Activated naive CD8-positive, alpha-beta T cell treated with anti-CD3 and anti-CD28 coated beads for 36 hours (primary cell): ENCODE results near the gene LRP3. TPM values are rescaled to one million over a fixed set of nuclear protein-coding genes. Genes with fewer than 3 reads are reported as not detected.
"Not testable (repeated sequence)": the region's sequence is repeated elsewhere in the genome, so short reads cannot be mapped to it uniquely, and the experiment has no call there.

Experiments
- DNase-seq: peaks from one replicate; pipeline ENCODE4 v3.0.0; 2021
- H3K27ac Mint-ChIP-seq: one replicate; pipeline ENCODE4 v1.8.0; 2022; ENCODE audit warnings: mild to moderate bottlenecking, moderate library complexity, mixed read lengths
- H3K27me3 Mint-ChIP-seq: one replicate; pipeline ENCODE4 v1.8.0; 2022; ENCODE audit warnings: mild to moderate bottlenecking, mixed read lengths
- H3K36me3 Mint-ChIP-seq: one replicate; pipeline ENCODE4 v1.8.0; 2021; ENCODE audit warnings: mild to moderate bottlenecking, mixed read lengths
- H3K4me1 Mint-ChIP-seq: one replicate; pipeline ENCODE4 v1.8.0; 2021; ENCODE audit warnings: mixed read lengths
- H3K4me3 Mint-ChIP-seq: one replicate; pipeline ENCODE4 v1.8.0; 2022; ENCODE audit warnings: mild to moderate bottlenecking, moderate library complexity, mixed read lengths
- H3K9me3 Mint-ChIP-seq: one replicate; pipeline ENCODE4 v1.8.0; 2022; ENCODE audit warnings: mixed read lengths
- total RNA-seq, 2 experiments: library from RNA; stranded (reverse); gene quantifications; one replicate each; pipeline ENCODE4 v1.2.3, GENCODE V29; 2021

Gene LRP3, protein sequence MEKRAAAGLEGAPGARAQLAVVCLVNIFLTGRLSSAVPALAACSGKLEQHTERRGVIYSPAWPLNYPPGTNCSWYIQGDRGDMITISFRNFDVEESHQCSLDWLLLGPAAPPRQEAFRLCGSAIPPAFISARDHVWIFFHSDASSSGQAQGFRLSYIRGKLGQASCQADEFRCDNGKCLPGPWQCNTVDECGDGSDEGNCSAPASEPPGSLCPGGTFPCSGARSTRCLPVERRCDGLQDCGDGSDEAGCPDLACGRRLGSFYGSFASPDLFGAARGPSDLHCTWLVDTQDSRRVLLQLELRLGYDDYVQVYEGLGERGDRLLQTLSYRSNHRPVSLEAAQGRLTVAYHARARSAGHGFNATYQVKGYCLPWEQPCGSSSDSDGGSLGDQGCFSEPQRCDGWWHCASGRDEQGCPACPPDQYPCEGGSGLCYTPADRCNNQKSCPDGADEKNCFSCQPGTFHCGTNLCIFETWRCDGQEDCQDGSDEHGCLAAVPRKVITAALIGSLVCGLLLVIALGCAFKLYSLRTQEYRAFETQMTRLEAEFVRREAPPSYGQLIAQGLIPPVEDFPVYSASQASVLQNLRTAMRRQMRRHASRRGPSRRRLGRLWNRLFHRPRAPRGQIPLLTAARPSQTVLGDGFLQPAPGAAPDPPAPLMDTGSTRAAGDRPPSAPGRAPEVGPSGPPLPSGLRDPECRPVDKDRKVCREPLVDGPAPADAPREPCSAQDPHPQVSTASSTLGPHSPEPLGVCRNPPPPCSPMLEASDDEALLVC
- under 1 TPM; 0.44 to 0.91 TPM for total RNA-seq

DNA sequence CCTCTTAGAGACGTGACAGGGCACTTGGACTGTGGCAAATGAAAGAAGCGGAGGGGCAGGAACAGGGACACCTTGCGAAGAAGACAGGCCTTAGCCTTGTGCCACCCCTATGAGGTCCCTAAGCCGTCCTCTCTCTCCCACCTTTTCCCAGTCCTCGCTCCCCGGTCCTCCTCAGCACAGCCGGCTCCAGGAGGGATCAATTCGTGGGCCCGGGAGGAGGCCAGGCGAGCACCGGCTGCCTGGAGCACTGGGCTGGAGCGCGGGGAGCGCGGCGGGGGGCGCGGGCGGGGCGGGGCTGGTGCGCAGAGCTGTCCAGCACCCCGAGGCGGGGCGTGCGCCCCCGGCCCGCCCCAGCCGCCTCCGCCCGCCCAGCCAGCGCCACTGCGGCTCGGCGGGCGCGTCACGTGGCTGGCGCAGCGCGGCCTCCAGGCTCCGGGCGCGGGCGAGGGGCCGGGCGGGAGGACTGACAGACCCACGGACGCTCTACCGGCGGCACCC, at the start of gene LRP3:
Gene LRP3 (plus strand): TSS at position 466 of the 498 bp plus-strand sequence. CDS start 456 bp downstream, outside the sequence.
- Mint-ChIP-seq H3K36me3 (no peaks in the 10 kb centered on the region), H3K4me3 (peak within 1 kb of the TSS; percentile 40)

DNA sequence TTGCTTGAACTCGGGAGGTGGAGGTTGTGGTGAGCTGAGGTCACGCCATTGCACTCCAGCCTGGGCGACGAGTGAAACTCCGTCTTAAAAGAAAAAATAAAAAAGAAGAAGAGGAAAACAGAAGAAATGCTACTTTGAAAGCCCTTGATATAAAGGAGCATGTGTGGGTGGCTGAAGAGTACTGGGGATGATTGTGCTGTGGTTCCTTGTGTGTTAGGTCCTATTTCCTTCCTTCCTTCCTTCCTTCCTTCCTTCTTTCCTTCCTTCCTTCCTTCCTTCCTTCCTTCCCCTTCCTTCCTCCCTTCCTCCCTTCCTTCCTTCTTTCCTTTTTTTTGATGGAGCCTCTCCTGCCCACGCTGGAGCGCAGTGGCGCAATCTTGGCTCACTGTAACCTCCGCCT, 47.9 kb upstream of the LRP3 start:
- Mint-ChIP-seq H3K4me1 (peaks cover 5% of the 10 kb centered on the region), H3K27me3 (peaks cover 4% of the 10 kb centered on the region), H3K27ac (no peak overlapping the region), H3K9me3 (no peaks in the 10 kb centered on the region), H3K4me3 (no peak overlapping the region), H3K36me3 (no peaks in the 10 kb centered on the region)
- no peak for DNase-seq

More for the DNA sequence above, at the start of gene LRP3:
- Mint-ChIP-seq H3K9me3 (no peaks in the 10 kb centered on the region), H3K4me1 (no peaks in the 10 kb centered on the region), H3K27ac (no peak within 1 kb of the TSS), H3K27me3 (peaks cover 44% of the 10 kb centered on the region)
- no peak for DNase-seq

DNA sequence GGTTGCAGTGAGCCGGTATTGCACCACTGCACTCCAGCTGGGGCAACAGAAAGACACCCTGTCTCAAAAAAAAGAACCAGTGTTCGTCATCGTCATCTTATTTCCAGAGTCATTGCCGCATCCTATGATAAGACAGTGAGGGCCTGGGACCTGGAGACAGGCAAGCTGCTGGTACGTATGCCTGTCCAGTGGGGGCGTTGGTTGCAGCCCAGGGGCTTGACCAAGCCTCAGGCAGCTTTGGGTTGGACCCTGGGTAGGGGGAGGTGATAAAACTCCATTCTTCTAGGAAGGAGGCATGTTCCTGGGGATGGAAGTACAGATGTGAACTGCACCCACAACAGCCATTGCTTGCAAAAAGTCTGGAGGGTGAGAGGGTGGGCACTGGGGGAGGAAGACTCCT, 46.6 kb upstream of the LRP3 start:
- H3K27me3 Mint-ChIP-seq: no peaks in the 10 kb centered on the region
- no peak overlapping the region for H3K27ac Mint-ChIP-seq
- H3K9me3 Mint-ChIP-seq: no peaks in the 10 kb centered on the region
- no peak for DNase-seq
- H3K36me3 Mint-ChIP-seq: no peaks in the 10 kb centered on the region
- no peak overlapping the region for H3K4me3 Mint-ChIP-seq
- peaks cover 5% of the 10 kb centered on the region for H3K4me1 Mint-ChIP-seq

DNA sequence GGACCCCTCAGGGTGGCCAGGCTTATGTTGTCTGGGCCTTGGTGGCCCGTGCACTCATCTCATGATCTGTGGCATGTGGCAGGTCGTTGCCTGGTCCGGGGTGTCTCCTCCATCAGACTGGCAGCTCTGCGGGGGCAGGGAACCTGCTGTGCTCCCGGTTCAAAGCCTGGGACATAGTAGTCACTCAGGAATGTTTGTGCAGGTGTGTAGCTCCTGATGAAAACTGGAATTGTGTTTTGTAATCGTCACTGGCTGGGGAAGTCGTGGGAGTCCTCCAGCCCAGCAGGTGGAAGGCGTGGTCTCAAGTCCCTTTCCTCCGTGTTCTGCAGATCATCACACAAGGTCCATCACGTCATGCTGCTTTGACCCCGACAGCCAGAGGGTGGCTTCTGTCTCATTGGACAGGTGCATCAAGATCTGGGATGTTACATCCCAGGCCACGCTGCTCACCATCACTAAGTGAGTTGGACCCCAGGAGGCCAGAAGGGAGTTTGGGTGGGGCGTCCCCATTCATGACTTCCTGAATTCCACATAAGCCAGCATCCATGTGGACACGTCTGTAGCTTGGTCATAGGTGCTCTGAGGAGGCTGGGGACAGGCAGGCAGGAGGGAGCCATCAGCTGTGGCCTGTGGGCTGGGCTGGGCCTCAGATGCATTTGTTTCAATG, 43.1 kb upstream of the LRP3 start:
- H3K27me3 Mint-ChIP-seq: no peaks in the 10 kb centered on the region
- H3K36me3 Mint-ChIP-seq: no peaks in the 10 kb centered on the region
- H3K4me3 Mint-ChIP-seq: no peak overlapping the region
- H3K9me3 Mint-ChIP-seq: no peaks in the 10 kb centered on the region
- no peaks in the 10 kb centered on the region for H3K4me1 Mint-ChIP-seq
- no peak overlapping the region for H3K27ac Mint-ChIP-seq
- no peak for DNase-seq

DNA sequence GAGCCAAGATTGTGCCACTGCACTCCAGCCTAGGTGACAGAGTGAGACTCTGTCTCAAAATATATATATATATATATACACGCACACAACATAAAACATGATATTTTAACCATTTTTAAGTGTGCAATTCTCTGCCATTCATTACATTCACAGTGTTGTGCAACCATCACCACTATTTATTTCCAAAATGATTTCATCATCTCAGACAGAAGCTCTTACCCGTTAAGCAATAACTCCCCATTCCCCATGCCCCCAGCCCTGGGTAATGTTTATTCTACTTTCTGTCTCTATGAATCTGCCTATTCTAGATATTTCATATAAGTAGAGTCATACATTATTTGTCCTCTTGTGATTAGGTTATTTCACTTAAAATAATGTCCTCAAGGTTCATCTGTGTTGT, 42.0 kb upstream of the LRP3 start:
- H3K27me3 Mint-ChIP-seq: no peaks in the 10 kb centered on the region
- no peak for DNase-seq
- H3K4me3 Mint-ChIP-seq: no peak overlapping the region
- H3K27ac Mint-ChIP-seq: no peak overlapping the region
- H3K9me3 Mint-ChIP-seq: no peaks in the 10 kb centered on the region
- no peaks in the 10 kb centered on the region for H3K36me3 Mint-ChIP-seq
- no peaks in the 10 kb centered on the region for H3K4me1 Mint-ChIP-seq

DNA sequence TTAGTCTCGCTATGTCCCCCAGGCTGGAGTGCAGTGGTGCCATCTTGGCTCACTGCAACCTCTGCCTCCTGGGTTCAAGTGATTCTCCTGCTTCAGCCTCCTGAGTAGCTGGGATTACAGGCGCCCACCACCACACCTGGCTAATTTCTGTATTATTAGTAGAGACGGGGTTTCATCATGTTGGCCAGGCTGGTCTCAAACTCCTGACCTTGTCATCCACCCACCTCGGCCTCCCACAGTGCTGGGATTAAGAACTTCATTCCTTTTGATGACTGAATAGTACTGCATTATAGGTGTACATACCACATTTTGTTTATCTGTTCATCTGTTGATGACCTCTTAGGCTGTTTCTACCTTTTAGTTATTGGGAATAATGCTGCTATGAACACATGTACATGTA, 41.5 kb upstream of the LRP3 start:
- not testable (repeated sequence) for DNase-seq, H3K36me3 Mint-ChIP-seq, H3K27ac Mint-ChIP-seq, H3K27me3 Mint-ChIP-seq, H3K9me3 Mint-ChIP-seq, H3K4me3 Mint-ChIP-seq, H3K4me1 Mint-ChIP-seq

DNA sequence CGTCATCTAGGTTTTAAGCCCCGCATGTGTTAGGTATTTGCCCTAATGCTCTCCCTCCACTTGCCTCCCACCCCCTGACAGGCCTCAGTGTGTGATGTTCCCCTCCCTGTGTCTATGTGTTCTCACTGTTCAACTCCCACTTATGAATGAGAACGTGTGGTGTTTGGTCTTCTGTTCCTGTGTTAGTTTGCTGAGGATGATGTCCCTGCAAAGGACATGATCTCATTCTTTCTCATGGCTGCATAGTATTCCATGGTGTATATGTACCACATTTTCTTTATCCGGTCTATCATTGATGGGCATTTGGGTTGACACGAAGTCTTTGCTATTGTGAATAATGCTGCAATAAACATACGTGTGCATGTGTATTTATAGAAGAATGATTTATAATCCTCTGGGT, 39.8 kb upstream of the LRP3 start:
- not testable (repeated sequence) for H3K9me3 Mint-ChIP-seq, DNase-seq

DNA sequence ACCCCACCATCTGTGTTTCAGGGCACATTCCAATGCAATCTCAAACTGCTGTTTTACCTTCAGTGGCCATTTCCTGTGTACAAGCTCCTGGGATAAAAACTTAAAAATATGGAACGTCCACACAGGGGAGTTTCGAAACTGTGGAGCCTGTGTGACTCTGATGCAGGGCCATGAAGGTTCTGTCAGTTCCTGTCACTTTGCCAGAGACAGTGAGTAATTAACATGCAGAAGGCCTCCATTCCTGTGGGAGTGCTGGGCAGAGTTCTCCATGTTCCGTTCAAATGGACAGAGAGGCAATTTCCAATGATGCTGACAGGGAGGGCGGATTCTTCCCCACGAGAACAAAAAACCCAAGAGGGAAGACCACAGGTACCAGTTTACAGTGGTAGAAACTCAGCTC, 37.8 kb upstream of the LRP3 start:
- H3K27ac Mint-ChIP-seq: no peak overlapping the region
- H3K9me3 Mint-ChIP-seq: peaks cover 2% of the 10 kb centered on the region
- H3K36me3 Mint-ChIP-seq: peaks cover 4% of the 10 kb centered on the region
- no peak overlapping the region for H3K4me3 Mint-ChIP-seq
- no peak for DNase-seq
- H3K4me1 Mint-ChIP-seq: peaks cover 25% of the 10 kb centered on the region
- no peaks in the 10 kb centered on the region for H3K27me3 Mint-ChIP-seq

More for the DNA sequence above, 39.8 kb upstream of the LRP3 start:
- not testable (repeated sequence) for H3K27me3 Mint-ChIP-seq, H3K27ac Mint-ChIP-seq, H3K36me3 Mint-ChIP-seq, H3K4me3 Mint-ChIP-seq
- H3K4me1 Mint-ChIP-seq: peaks cover 10% of the 10 kb centered on the region

DNA sequence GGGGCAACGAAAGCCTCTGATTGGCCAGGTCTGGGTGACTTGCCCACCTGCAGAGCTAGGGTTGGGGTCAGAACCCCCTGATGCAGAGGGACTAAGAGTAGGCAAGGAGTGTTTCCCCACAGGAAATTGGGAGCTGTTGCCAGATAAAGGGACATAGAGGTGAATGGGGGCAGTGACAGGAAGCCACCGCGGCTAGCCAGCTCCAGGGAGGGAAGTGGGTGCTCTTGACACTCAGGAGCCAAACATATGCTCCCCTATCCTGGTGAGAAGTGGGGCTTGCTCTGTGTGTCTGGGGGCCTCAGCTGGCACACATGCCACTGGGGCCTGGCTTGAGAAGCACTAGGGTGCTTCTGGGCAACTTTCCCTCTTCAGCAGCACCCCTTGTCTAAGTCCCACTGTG, 36.2 kb upstream of the LRP3 start:
- no peaks in the 10 kb centered on the region for H3K27me3 Mint-ChIP-seq
- H3K4me3 Mint-ChIP-seq: no peak overlapping the region
- H3K27ac Mint-ChIP-seq: no peak overlapping the region
- H3K4me1 Mint-ChIP-seq: peaks cover 28% of the 10 kb centered on the region
- H3K9me3 Mint-ChIP-seq: peaks cover 2% of the 10 kb centered on the region
- DNase-seq: no peak
- H3K36me3 Mint-ChIP-seq: peaks cover 4% of the 10 kb centered on the region

DNA sequence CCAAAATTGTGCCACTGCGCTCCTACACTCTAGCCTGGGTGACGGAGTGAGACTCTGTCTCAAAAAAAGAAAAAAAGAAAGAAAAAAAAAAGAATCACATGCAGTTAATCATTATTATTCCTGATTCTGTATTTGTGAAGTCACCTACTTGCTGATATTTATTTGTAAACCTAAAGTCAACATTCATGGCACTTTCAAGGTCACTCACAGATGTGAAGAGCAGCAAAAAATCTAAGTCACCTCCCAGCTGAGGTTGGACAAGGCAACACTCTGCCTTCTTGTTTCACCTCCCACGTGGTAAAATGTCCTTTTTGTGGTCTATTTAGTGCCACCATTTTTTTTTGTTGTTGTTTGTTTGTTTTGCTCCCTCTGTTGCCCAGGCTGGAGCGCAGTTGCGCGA, 35.8 kb upstream of the LRP3 start:
- Mint-ChIP-seq H3K36me3 (peaks cover 4% of the 10 kb centered on the region), H3K4me1 (peaks cover 28% of the 10 kb centered on the region), H3K9me3 (peaks cover 2% of the 10 kb centered on the region), H3K4me3 (no peak overlapping the region), H3K27ac (no peak overlapping the region), H3K27me3 (no peaks in the 10 kb centered on the region)
- DNase-seq: no peak

DNA sequence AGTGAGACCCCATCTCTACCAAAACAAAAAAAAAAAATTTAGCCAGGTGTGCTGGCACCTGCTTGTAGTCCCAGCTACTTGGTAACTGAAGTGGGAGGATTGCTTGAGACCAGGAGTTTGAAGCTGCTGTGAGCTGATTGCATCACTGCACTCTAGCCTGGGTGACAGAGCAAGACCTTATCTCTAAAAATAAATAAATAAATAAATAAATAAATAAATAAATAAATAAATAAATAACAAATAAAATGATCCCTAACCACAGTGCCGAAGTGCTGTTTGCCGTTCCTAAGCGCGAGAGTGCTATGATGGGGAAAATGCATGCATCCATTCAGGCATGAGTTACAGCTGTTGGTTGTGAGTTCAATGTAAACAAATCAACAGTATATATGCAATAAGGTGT, 35.0 kb upstream of the LRP3 start:
- H3K4me3 Mint-ChIP-seq: no peak overlapping the region
- H3K9me3 Mint-ChIP-seq: peaks cover 2% of the 10 kb centered on the region
- H3K36me3 Mint-ChIP-seq: peaks cover 4% of the 10 kb centered on the region
- no peak for DNase-seq
- H3K27me3 Mint-ChIP-seq: no peaks in the 10 kb centered on the region
- peaks cover 28% of the 10 kb centered on the region for H3K4me1 Mint-ChIP-seq
- H3K27ac Mint-ChIP-seq: no peak overlapping the region

DNA sequence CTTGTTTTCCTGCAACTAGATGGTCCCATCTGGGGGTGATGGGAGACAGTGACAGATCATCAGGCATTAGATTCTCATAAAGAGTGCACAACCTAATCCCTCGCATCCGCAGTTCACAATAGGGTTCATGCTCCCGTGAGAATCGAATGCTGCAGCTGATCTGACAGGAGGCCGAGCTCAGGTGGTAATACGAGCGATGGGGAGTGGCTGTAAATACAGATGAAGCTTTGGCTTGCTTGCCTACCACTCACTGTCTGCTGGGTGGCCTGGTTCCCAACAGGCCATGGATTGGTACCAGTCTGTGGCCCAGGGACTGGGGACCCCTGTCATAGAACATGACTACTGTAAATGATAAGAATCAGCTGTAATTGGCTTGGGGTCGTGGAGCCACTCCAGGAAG, 34.2 kb upstream of the LRP3 start:
- DNase-seq: no peak
- Mint-ChIP-seq H3K27me3 (no peaks in the 10 kb centered on the region), H3K36me3 (peaks cover 4% of the 10 kb centered on the region), H3K4me1 (peaks cover 28% of the 10 kb centered on the region), H3K9me3 (peaks cover 2% of the 10 kb centered on the region), H3K4me3 (no peak overlapping the region), H3K27ac (peak overlapping the region; percentile 89)

DNA sequence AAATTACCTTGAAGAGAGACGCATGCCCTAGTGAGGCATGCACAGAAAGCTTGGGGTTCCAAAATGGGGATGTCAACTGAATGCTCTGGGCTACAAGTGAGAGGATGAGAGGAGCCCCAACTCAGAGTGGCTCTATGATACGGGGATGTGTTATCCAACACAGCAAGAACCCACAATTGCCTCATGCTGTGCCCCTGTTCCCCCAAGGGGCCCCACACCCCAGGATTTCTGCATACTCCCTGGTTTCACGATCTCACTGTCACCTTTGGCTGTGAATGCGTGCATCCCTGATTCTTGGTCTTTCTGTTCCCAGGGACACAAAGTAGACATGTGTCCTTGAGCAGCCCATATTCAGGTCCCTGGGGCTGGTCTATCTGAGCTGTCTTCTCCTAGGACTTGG, 32.9 kb upstream of the LRP3 start:
- Mint-ChIP-seq H3K4me1 (peaks cover 28% of the 10 kb centered on the region), H3K36me3 (peaks cover 4% of the 10 kb centered on the region), H3K27me3 (no peaks in the 10 kb centered on the region), H3K9me3 (peaks cover 2% of the 10 kb centered on the region), H3K4me3 (no peak overlapping the region), H3K27ac (no peak overlapping the region)
- DNase-seq: no peak

DNA sequence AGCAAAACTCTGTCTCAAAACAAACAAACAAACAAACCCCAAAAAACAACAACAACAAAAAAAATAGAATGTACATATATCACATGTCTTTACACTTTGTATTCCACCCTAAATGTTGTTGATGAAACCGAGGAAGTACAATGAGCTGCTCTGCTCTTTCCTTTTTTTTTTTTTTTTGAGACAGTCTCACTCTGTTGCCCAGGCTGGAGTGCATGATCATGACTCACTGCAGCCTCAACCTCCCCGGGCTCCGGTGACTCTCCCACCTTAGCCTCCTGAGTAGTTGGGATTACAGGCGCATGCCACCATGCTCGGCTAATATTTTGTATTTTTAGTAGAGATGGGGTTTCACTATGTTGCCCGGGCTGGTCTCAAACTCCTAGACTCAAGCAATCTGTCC, 30.6 kb upstream of the LRP3 start:
- no peak for DNase-seq
- Mint-ChIP-seq H3K4me3 (no peak overlapping the region), H3K27me3 (no peaks in the 10 kb centered on the region), H3K36me3 (peaks cover 13% of the 10 kb centered on the region), H3K9me3 (peaks cover 11% of the 10 kb centered on the region), H3K27ac (no peak overlapping the region), H3K4me1 (peaks cover 21% of the 10 kb centered on the region)

DNA sequence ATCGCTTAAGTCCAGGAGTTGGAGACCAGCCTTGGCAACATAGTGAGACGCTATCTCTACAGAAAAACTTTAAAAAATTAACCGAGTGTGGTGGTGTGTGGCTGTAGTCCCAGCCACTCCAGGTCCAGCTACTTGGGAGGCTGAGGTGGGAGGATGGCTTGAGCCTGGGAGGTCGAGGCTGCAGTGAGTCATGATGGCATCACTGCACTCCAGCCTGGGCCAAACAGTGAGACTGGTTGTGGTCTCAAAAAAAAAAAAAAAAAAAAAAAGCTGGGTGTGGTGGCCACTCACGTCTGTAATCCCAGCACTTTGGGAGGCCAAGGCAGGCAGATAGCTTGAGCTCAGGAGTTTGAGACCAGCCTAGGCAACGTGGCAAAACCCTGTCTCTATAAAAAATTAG, 28.1 kb upstream of the LRP3 start:
- H3K27me3 Mint-ChIP-seq, H3K4me1 Mint-ChIP-seq, DNase-seq, H3K4me3 Mint-ChIP-seq, H3K27ac Mint-ChIP-seq: not testable (repeated sequence)
- Mint-ChIP-seq H3K36me3 (peaks cover 11% of the 10 kb centered on the region), H3K9me3 (peaks cover 13% of the 10 kb centered on the region)
